ENCODE measurements around the gene RGS17.

RGS17 gene

GRCh38 chr6:153044295-153044694 is 86.8 kb downstream of the RGS17 start:
- no peaks in the 10 kb centered on the region for H4K20me1 ChIP-seq (ENCODE audit: insufficient read depth)
- no peaks in the 10 kb centered on the region for H3K36me3 ChIP-seq (ENCODE audit: insufficient read depth)
- no peak overlapping the region for H3K4me3 ChIP-seq (IDR thresholded peaks at IDR 0.05; ENCODE audit: insufficient read depth, low read depth, low read length)
- no peaks in the 10 kb centered on the region for H3K27me3 ChIP-seq (ENCODE audit: insufficient read depth, low read depth)
- TF ChIP-seq CTCF (conservative IDR thresholded peaks at IDR 0.05; ENCODE audit: low read depth, low read length), result no peak
- H3K79me2 ChIP-seq (ENCODE audit: insufficient read depth, low read depth), result no peaks in the 10 kb centered on the region
- no peaks in the 10 kb centered on the region for H3K4me1 ChIP-seq (ENCODE audit: low read depth, poor library complexity, severe bottlenecking)
- H3K9ac ChIP-seq, result no peak overlapping the region
- H3K4me2 ChIP-seq, result no peak overlapping the region
- H2AFZ ChIP-seq (ENCODE audit: low read depth), result no peak overlapping the region
- H3K27ac ChIP-seq, result no peak overlapping the region

- Histone ChIP-seq H2AFZ (ENCODE audit: low read depth) (no peak overlapping the region), H3K27me3 (ENCODE audit: insufficient read depth, low read depth) (no peaks in the 10 kb centered on the region), H3K4me1 (ENCODE audit: low read depth, poor library complexity, severe bottlenecking) (no peaks in the 10 kb centered on the region), H3K27ac (no peak overlapping the region), H3K4me3 (IDR thresholded peaks at IDR 0.05; ENCODE audit: insufficient read depth, low read depth, low read length) (no peak overlapping the region), H3K79me2 (ENCODE audit: insufficient read depth, low read depth) (no peaks in the 10 kb centered on the region), H3K9ac (no peak overlapping the region), H3K36me3 (ENCODE audit: insufficient read depth) (no peaks in the 10 kb centered on the region), H4K20me1 (ENCODE audit: insufficient read depth) (no peaks in the 10 kb centered on the region), H3K4me2 (no peak overlapping the region)
- no peak for TF ChIP-seq CTCF (conservative IDR thresholded peaks at IDR 0.05; ENCODE audit: low read depth, low read length)
Observed at GRCh38 chr6:153043719-153044118, 87.4 kb downstream of the RGS17 start.

- no peak for TF ChIP-seq CTCF (conservative IDR thresholded peaks at IDR 0.05; ENCODE audit: low read depth, low read length)
- Histone ChIP-seq H4K20me1 (ENCODE audit: insufficient read depth) (no peaks in the 10 kb centered on the region), H3K4me2 (no peak overlapping the region), H3K27ac (no peak overlapping the region), H3K4me1 (ENCODE audit: low read depth, poor library complexity, severe bottlenecking) (no peaks in the 10 kb centered on the region), H3K36me3 (ENCODE audit: insufficient read depth) (no peaks in the 10 kb centered on the region), H2AFZ (ENCODE audit: low read depth) (no peak overlapping the region), H3K4me3 (IDR thresholded peaks at IDR 0.05; ENCODE audit: insufficient read depth, low read depth, low read length) (no peak overlapping the region), H3K79me2 (ENCODE audit: insufficient read depth, low read depth) (no peaks in the 10 kb centered on the region), H3K27me3 (ENCODE audit: insufficient read depth, low read depth) (no peaks in the 10 kb centered on the region), H3K9ac (no peak overlapping the region)
Observed at GRCh38 chr6:153038378-153039057, 92.6 kb downstream of the RGS17 start.

GRCh38 chr6:153034139-153034538 is 96.9 kb downstream of the RGS17 start:
- no peaks in the 10 kb centered on the region for H3K27me3 ChIP-seq (ENCODE audit: insufficient read depth, low read depth)
- no peaks in the 10 kb centered on the region for H3K36me3 ChIP-seq (ENCODE audit: insufficient read depth)
- no peaks in the 10 kb centered on the region for H4K20me1 ChIP-seq (ENCODE audit: insufficient read depth)
- no peak overlapping the region for H3K9ac ChIP-seq
- no peaks in the 10 kb centered on the region for H3K4me1 ChIP-seq (ENCODE audit: low read depth, poor library complexity, severe bottlenecking)
- H3K27ac ChIP-seq, result no peak overlapping the region
- H3K4me3 ChIP-seq (IDR thresholded peaks at IDR 0.05; ENCODE audit: insufficient read depth, low read depth, low read length), result no peak overlapping the region
- no peaks in the 10 kb centered on the region for H3K79me2 ChIP-seq (ENCODE audit: insufficient read depth, low read depth)
- no peak for TF ChIP-seq CTCF (conservative IDR thresholded peaks at IDR 0.05; ENCODE audit: low read depth, low read length)
- H2AFZ ChIP-seq (ENCODE audit: low read depth), result no peak overlapping the region
- H3K4me2 ChIP-seq, result no peak overlapping the region
